GM12878 (cell line): Measurements from ENCODE around the gene RBPJ. TPM values are rescaled to one million over a fixed set of nuclear protein-coding genes. Genes with fewer than 3 reads are reported as not detected.

Source experiments
- ATAC-seq: fragments of 200-7000 bp; cut with Tn5 transposase; 3 replicates; pipeline ENCODE4 v1.9.1; 2020; ENCODE audit warnings: mild to moderate bottlenecking, moderate library complexity
- BruUV-seq: library from RNA; stranded (reverse); fragments of 400-500 nt; replicated peaks from 2 replicates; lab custom pipeline; 2021; lab: Mats Ljungman, UMichigan
- CTCF ChIA-PET: fragments of 300-600 bp; sonication (Branson Sonifier 250); formaldehyde crosslinking; extraction: SDS; loops from one replicate; lab custom pipeline; 2021; ENCODE audit warnings: inconsistent platforms; lab: Yijun Ruan, JAX
- POLR2A ChIA-PET: fragments of 350-600 bp; formaldehyde crosslinking; extraction: SDS; loops from one replicate; lab custom pipeline; 2021; ENCODE audit warnings: inconsistent platforms; lab: Charles Lee
- RAD21 ChIA-PET: fragments of 300-600 bp; sonication (Branson Sonifier 250); formaldehyde crosslinking; loops from one replicate; lab custom pipeline; 2023; ENCODE audit warnings: antibody characterized with exemption; ENCODE audit not compliant: unreplicated experiment; lab: Charles Lee
- SMC1A ChIA-PET: fragments of 300-600 bp; sonication (Branson Sonifier 250); formaldehyde crosslinking; loops from one replicate; lab custom pipeline; 2023; ENCODE audit not compliant: unreplicated experiment, uncharacterized antibody; lab: Charles Lee
- DNase-seq: peaks from one replicate; pipeline ENCODE4 v3.0.0-alpha.2; 2011; ENCODE audit warnings: low read depth, low spot score
- FAIRE-seq: peaks from 3 replicates; lab custom pipeline; 2011; peaks lifted over from hg19 to GRCh38; lab: Jason Lieb, UNC
- H2AFZ ChIP-seq: 2 replicates; pipeline ENCODE4 v1.6.0; 2011; ENCODE audit warnings: low read depth, low read length, control low read depth; ENCODE audit not compliant: control insufficient read depth
- H3K27ac ChIP-seq: 2 replicates; pipeline ENCODE4 v1.5.1; 2011; ENCODE audit warnings: control low read depth; ENCODE audit not compliant: control insufficient read depth, insufficient read depth
- H3K27me3 ChIP-seq, 2 experiments: replicated peaks in 1 of 2; 2 replicates each; pipeline versions ENCODE4 v1.6.0 to v1.6.1; 2011; ENCODE audit warnings: low read length in 1 of 2; ENCODE audit not compliant: control insufficient read depth in 2 of 2, insufficient read depth in 2 of 2
- H3K36me3 ChIP-seq, 2 experiments: 2 replicates each; pipeline ENCODE4 v1.5.1; 2011; ENCODE audit warnings: low read length in 1 of 2; ENCODE audit not compliant: control insufficient read depth in 2 of 2, insufficient read depth in 2 of 2
- H3K4me1 ChIP-seq: 2 replicates; pipeline ENCODE4 v1.6.1; 2011; ENCODE audit warnings: mild to moderate bottlenecking, low read length, moderate library complexity, mixed read lengths; ENCODE audit not compliant: control insufficient read depth, insufficient read depth
- H3K4me2 ChIP-seq: 2 replicates; pipeline ENCODE4 v1.6.0; 2011; ENCODE audit warnings: control low read depth; ENCODE audit not compliant: control insufficient read depth, insufficient read depth
- H3K4me3 ChIP-seq: fragments of 200-600 bp; sonication (generic); 2 replicates; pipeline ENCODE4 v1.5.1; 2016
- H3K79me2 ChIP-seq: 2 replicates; pipeline ENCODE4 v1.6.0; 2011; ENCODE audit warnings: low read length; ENCODE audit not compliant: control insufficient read depth, insufficient read depth
- H3K9ac ChIP-seq: 2 replicates; pipeline ENCODE4 v1.8.0; 2011; ENCODE audit warnings: low read length, control low read depth, mixed read lengths; ENCODE audit not compliant: control insufficient read depth, insufficient read depth
- H3K9me3 ChIP-seq: replicated peaks from 3 replicates; pipeline ENCODE4 v1.5.1; 2011; ENCODE audit warnings: mild to moderate bottlenecking, low read length; ENCODE audit not compliant: control insufficient read depth, insufficient read depth
- H4K20me1 ChIP-seq: 2 replicates; pipeline ENCODE4 v1.6.0; 2011; ENCODE audit not compliant: control insufficient read depth, insufficient read depth
- BACH1 ChIP-seq: fragments of 450-650 bp; IDR thresholded peaks from 2 replicates; pipeline ENCODE4 v1.6.1; 2017; ENCODE audit warnings: mild to moderate bottlenecking, borderline replicate concordance
- CBFB ChIP-seq: IDR thresholded peaks from 2 replicates; pipeline ENCODE4 v1.6.1; 2016; ENCODE audit warnings: antibody characterized with exemption, low read depth
- CBX3 ChIP-seq: fragments of 200-600 bp; sonication (generic); IDR thresholded peaks from 2 replicates; pipeline ENCODE4 v1.6.1; 2016; ENCODE audit warnings: low read depth, borderline replicate concordance
- CBX5 ChIP-seq: sonication (generic); IDR thresholded peaks from 2 replicates; pipeline ENCODE4 v1.6.1; 2016; ENCODE audit warnings: low read depth, moderate library complexity, mild to moderate bottlenecking, inconsistent platforms
- CEBPB ChIP-seq, 2 experiments: fragments of 150-350 bp in 1 of 2; IDR thresholded peaks; 2 replicates each; pipeline ENCODE4 v1.6.1; 2012 to 2014; ENCODE audit warnings: low read depth in 2 of 2, low read length in 2 of 2, borderline replicate concordance in 1 of 2, inconsistent platforms in 1 of 2
- EED ChIP-seq: sonication (generic); IDR thresholded peaks from 2 replicates; pipeline ENCODE4 v1.6.1; 2016; ENCODE audit warnings: antibody characterized with exemption, low read depth
- HDAC2 ChIP-seq: fragments of 200-600 bp; sonication (generic); IDR thresholded peaks from 2 replicates; pipeline ENCODE4 v1.6.1; 2017
- IRF4 ChIP-seq: IDR thresholded peaks from 2 replicates; pipeline ENCODE4 v1.6.1; 2011; ENCODE audit warnings: low read depth, low read length
- LARP7 ChIP-seq: fragments of 450-650 bp; IDR thresholded peaks from 2 replicates; pipeline ENCODE4 v1.6.1; 2017; ENCODE audit warnings: mild to moderate bottlenecking
- PAX5 ChIP-seq: IDR thresholded peaks from 2 replicates; pipeline ENCODE4 v1.6.1; 2011; ENCODE audit warnings: low read depth, low read length, borderline replicate concordance
- POLR2A ChIP-seq: IDR thresholded peaks from 2 replicates; pipeline ENCODE4 v1.6.1; 2011; ENCODE audit warnings: low read depth, mild to moderate bottlenecking, low read length
- POLR2AphosphoS5 ChIP-seq: IDR thresholded peaks from 2 replicates; pipeline ENCODE4 v1.6.1; 2011; ENCODE audit warnings: mild to moderate bottlenecking, low read length, inconsistent platforms
- RB1 ChIP-seq: fragments of 450-650 bp; formaldehyde crosslinking; IDR thresholded peaks from 2 replicates; pipeline ENCODE4 v1.6.1; 2017; ENCODE audit warnings: mild to moderate bottlenecking, borderline replicate concordance
- RUNX3 ChIP-seq: IDR thresholded peaks from 2 replicates; pipeline ENCODE4 v1.6.1; 2012; ENCODE audit warnings: low read length, inconsistent platforms
- SP1 ChIP-seq: IDR thresholded peaks from one replicate; pipeline ENCODE4 v1.6.1; 2011; ENCODE audit warnings: low read depth, low read length
- SRF ChIP-seq, 2 experiments: IDR thresholded peaks; 2 replicates each; pipeline ENCODE4 v1.6.1; 2011; ENCODE audit warnings: low read depth in 2 of 2, low read length in 2 of 2, mild to moderate bottlenecking in 1 of 2, moderate library complexity in 1 of 2
- TARDBP ChIP-seq: IDR thresholded peaks from 2 replicates; pipeline ENCODE4 v1.6.1; 2016; ENCODE audit warnings: borderline replicate concordance
- TBL1XR1 ChIP-seq: IDR thresholded peaks from 2 replicates; pipeline ENCODE4 v1.6.1; 2012; ENCODE audit warnings: low read depth, low read length, improper control_type of control experiment
- WGBS: methylation state at CpG from one replicate; pipeline ENCODE4 v1.1.6; 2016; ENCODE audit warnings: low lambda C conversion rate; ENCODE audit not compliant: insufficient replicate concordance, insufficient coverage; ENCODE audit errors: missing lambda C conversion rate; 5-methylcytosine and 5-hydroxymethylcytosine counted together
- in situ Hi-C: fragments of 300-500 bp; cut with MboI; formaldehyde crosslinking; loops from 9 replicates; pipeline ENCODE4 v1.14.3; 2018; ENCODE audit warnings: mixed read lengths
- intact Hi-C: fragments of 100-400 bp; cut with micrococcal nuclease; formaldehyde crosslinking; loops from one replicate; pipeline ENCODE4 v1.14.2; 2022; ENCODE audit not compliant: unreplicated experiment
- polyA plus RNA-seq, 11 experiments: library from polyadenylated mRNA; depleted of rRNA in 4 of 11; unstranded in 6 of 11; stranded (reverse) in 5 of 11; fragments of >200 nt; fragmentation: Nextera tagmentation in 4 of 11; fragmentation: Illumina TruSeq in 1 of 11; extraction: Ambion mirVana in 4 of 11; extraction: Trizol in 1 of 11; gene quantifications; 1 replicate in 1 of 11; 2 replicates in 10 of 11; pipeline versions ENCODE4 v1.2.1 to v1.2.3, GENCODE V29; 2011 to 2016; ENCODE audit warnings: inconsistent platforms in 2 of 11, missing spikeins in 2 of 11, low read depth in 1 of 11
- total RNA-seq, 4 experiments: library from RNA; depleted of rRNA in 3 of 4; stranded (reverse); fragments of >200 nt in 3 of 4; fragmentation: Illumina TruSeq in 1 of 4; extraction: Trizol in 1 of 4; gene quantifications; 2 replicates each; pipeline versions ENCODE4 v1.2.1 to v1.2.3, GENCODE V29; 2013 to 2021
- TF ChIP-seq, protein P1 (sequence below): IDR thresholded peaks from 2 replicates; pipeline ENCODE4 v1.6.1; 2011; ENCODE audit warnings: borderline replicate concordance, low read depth, mild to moderate bottlenecking, moderate library complexity, low read length; ENCODE audit not compliant: insufficient read depth, poor library complexity, severe bottlenecking
- TF ChIP-seq, protein P2 (sequence below): fragments of 450-650 bp; IDR thresholded peaks from 2 replicates; pipeline ENCODE4 v1.6.1; 2017; ENCODE audit warnings: mild to moderate bottlenecking, low read depth, inconsistent platforms; ENCODE audit not compliant: poor library complexity, severe bottlenecking
- TF ChIP-seq, protein P3 (sequence below): fragments of 450-650 bp; IDR thresholded peaks from 2 replicates; pipeline ENCODE4 v1.6.1; 2016; ENCODE audit warnings: mild to moderate bottlenecking

The RBPJ gene
- total and polyA plus RNA-seq, 10 of the 15 experiments (the other 5 are each of a cell fraction or from before 2014, with no cell fraction given): 24.5 to 87.6 (median 41.6) TPM

DNA sequence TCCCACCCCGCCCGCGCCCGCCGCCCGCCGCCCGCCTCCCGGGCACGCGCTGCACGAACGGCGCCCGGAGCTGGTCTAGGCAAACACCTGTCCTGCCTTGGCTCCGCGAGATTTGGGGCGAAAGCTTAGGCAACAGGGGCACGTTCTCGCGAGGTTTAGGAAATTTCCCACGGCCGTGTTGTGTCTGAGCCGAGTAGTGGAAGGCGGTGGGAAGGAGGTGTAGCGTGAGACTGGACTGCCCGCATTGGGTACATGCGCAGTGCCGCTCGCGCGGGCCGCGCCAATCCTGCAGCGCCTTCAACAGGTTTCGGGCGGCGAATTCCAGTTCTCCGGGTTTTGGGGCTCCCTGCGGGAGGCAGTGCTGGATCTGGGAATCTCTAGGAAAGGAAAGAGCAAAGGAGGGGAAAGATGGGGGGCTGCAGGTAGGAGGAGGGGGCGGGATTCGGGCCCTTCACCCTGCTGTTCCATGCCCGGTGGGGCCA, 1.3 kb upstream of the RBPJ start:
- no peaks in the 10 kb centered on the region for H3K4me1 ChIP-seq
- CTCF ChIA-PET: interaction anchor here (0.7 to 4.5 kb wide), 18 partner anchors 10 to 290 kb away, joined by 3 to 33 read pairs (median 4); no protein-coding TSS in a partner anchor
- peak; percentile 81 for ATAC-seq
- H3K4me3 ChIP-seq: peak overlapping the region; percentile 94
- POLR2A ChIA-PET: interaction anchor here (0.6 to 2.2 kb wide), 11 partner anchors 8 to 1082 kb away, joined by 3 to 9 read pairs (median 5); no protein-coding TSS in a partner anchor
- DNase-seq: peak; percentile 99
- SMC1A ChIA-PET: interaction anchor here (0.8 to 2.9 kb wide), 15 partner anchors 11 to 391 kb away, joined by 3 to 24 read pairs (median 4); no protein-coding TSS in a partner anchor
- intact Hi-C loops (loop anchor here (1.0 to 5.0 kb wide), 2 partner anchors 31 to 392 kb away; no protein-coding TSS in a partner anchor), in situ Hi-C loops (no loop called here)
- no peaks in the 10 kb centered on the region for H4K20me1 ChIP-seq
- peak overlapping the region; percentile 92 for H3K9ac ChIP-seq
- H3K9me3 ChIP-seq: peaks cover 11% of the 10 kb centered on the region
- H3K27ac ChIP-seq: peak overlapping the region; percentile 97
- peaks cover 44% of the 10 kb centered on the region for H3K79me2 ChIP-seq
- peak overlapping the region; percentile 97 for H3K4me2 ChIP-seq
- H2AFZ ChIP-seq: peak overlapping the region; percentile 87
- no peaks in the 10 kb centered on the region for H3K36me3 ChIP-seq
- RAD21 ChIA-PET: interaction anchor here (0.6 to 2.9 kb wide), 36 partner anchors 8 to 482 kb away, joined by 3 to 34 read pairs (median 4); no protein-coding TSS in a partner anchor
- under 1% methylated on average over 40 of the region's 43 CpGs for WGBS
- H3K27me3 ChIP-seq: no peaks in the 10 kb centered on the region
- peak; percentile 95 for FAIRE-seq
- no TSS peak for BruUV-seq
- TF ChIP-seq TARDBP (no peak), CBX3 (no peak), POLR2AphosphoS5 (0 out of 2 replicates have a peak, but pooled peaks have one; percentile 12), POLR2A (peak; percentile 74), PAX5 (0 out of 2 replicates have a peak, but pooled peaks have one; percentile 28), EED (peak; percentile 85), CEBPB (IDR thresholded peaks at IDR 0.05; ENCODE audit: borderline replicate concordance in 1 of 2, low read depth in 2 of 2, low read length in 2 of 2) (peak in 1 of 2 experiments; percentile 31; a peak in 1 of 4 replicates), BACH1 (peak; percentile 9; the same call in 1 of the 2 replicates), RB1 (peak; percentile 58; the same call in 1 of the 2 replicates), LARP7 (no peak), TBL1XR1 (no peak), HDAC2 (no peak), SRF (IDR thresholded peaks at IDR 0.05; ENCODE audit: low read depth in 2 of 2, low read length in 2 of 2) (no peak), IRF4 (peak; percentile 89), CBFB (peak; percentile 67; the same call in 1 of the 2 replicates), SP1 (peak; percentile 85), CBX5 (peak; percentile 4; the same call in 1 of the 2 replicates), RUNX3 (peak; percentile 47; the same call in 1 of the 2 replicates)
- TF ChIP-seq, protein P1, sequence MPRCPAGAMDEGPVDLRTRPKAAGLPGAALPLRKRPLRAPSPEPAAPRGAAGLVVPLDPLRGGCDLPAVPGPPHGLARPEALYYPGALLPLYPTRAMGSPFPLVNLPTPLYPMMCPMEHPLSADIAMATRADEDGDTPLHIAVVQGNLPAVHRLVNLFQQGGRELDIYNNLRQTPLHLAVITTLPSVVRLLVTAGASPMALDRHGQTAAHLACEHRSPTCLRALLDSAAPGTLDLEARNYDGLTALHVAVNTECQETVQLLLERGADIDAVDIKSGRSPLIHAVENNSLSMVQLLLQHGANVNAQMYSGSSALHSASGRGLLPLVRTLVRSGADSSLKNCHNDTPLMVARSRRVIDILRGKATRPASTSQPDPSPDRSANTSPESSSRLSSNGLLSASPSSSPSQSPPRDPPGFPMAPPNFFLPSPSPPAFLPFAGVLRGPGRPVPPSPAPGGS: peak; percentile 48
- TF ChIP-seq, protein P2, sequence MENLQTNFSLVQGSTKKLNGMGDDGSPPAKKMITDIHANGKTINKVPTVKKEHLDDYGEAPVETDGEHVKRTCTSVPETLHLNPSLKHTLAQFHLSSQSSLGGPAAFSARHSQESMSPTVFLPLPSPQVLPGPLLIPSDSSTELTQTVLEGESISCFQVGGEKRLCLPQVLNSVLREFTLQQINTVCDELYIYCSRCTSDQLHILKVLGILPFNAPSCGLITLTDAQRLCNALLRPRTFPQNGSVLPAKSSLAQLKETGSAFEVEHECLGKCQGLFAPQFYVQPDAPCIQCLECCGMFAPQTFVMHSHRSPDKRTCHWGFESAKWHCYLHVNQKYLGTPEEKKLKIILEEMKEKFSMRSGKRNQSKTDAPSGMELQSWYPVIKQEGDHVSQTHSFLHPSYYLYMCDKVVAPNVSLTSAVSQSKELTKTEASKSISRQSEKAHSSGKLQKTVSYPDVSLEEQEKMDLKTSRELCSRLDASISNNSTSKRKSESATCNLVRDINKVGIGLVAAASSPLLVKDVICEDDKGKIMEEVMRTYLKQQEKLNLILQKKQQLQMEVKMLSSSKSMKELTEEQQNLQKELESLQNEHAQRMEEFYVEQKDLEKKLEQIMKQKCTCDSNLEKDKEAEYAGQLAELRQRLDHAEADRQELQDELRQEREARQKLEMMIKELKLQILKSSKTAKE: no peak
- TF ChIP-seq, protein P3, sequence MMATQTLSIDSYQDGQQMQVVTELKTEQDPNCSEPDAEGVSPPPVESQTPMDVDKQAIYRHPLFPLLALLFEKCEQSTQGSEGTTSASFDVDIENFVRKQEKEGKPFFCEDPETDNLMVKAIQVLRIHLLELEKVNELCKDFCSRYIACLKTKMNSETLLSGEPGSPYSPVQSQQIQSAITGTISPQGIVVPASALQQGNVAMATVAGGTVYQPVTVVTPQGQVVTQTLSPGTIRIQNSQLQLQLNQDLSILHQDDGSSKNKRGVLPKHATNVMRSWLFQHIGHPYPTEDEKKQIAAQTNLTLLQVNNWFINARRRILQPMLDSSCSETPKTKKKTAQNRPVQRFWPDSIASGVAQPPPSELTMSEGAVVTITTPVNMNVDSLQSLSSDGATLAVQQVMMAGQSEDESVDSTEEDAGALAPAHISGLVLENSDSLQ: no peak
